Measurements from ENCODE around the gene SGTA. TPM values are rescaled to one million over a fixed set of nuclear protein-coding genes. Genes with fewer than 3 reads are reported as not detected.

The SGTA gene
- total and polyA plus RNA-seq, 2 of the 8 experiments (the other 6 are each of a cell fraction or from before 2014, with no cell fraction given) = 86.8 to 130 TPM

GRCh38 chr19:2747349-2747748 lies 35.7 kb downstream of the SGTA start:
- no peak overlapping the region for H3K23ac ChIP-seq (ENCODE audit: insufficient read length)
- FAIRE-seq (no peak), DNase-seq (ENCODE audit: low read depth in 1 of 2, low spot score in 2 of 2) (no peak)
- no peak overlapping the region for H3K4me3 ChIP-seq (ENCODE audit: extremely low read depth in 1 of 4, insufficient read depth in 2 of 4, low read depth in 3 of 4, low read length in 4 of 4)
- H3K14ac ChIP-seq (ENCODE audit: insufficient read length) = no peak overlapping the region
- WGBS, 2 experiments (ENCODE audit: extremely low coverage in 1 of 2, insufficient coverage in 1 of 2, insufficient read length in 1 of 2, insufficient replicate concordance in 2 of 2, low coverage in 1 of 2, low lambda C conversion rate in 2 of 2, missing lambda C conversion rate in 1 of 2) = 85% methylated on average over 7 of the region's 7 CpGs; no CpG with 5 or more reads in 1 of the 2 experiments
- no peak overlapping the region for H4K91ac ChIP-seq (replicated peaks; ENCODE audit: insufficient read length, low read length)
- H2BK20ac ChIP-seq (ENCODE audit: low read length) = no peak overlapping the region
- H3K23me2 ChIP-seq (ENCODE audit: low read depth, low read length) = no peaks in the 10 kb centered on the region
- H2BK5ac ChIP-seq (ENCODE audit: low read depth, low read length) = no peak overlapping the region
- no peak overlapping the region for H3K56ac ChIP-seq (replicated peaks; ENCODE audit: insufficient read length, low read depth, low read length)
- H2AFZ ChIP-seq (ENCODE audit: low read length) = no peak overlapping the region
- CTCF ChIA-PET (ENCODE audit: partially characterized antibody) = interaction anchor here (3.8 to 9.8 kb wide), 2 partner anchors 94 to 99 kb away, joined by 19 to 117 read pairs; no protein-coding TSS in a partner anchor
- POLR2A ChIA-PET (ENCODE audit: partially characterized antibody) = interaction anchor here (0.7 kb wide), 1 partner anchor 72 kb away, joined by 3 read pairs; no protein-coding TSS in a partner anchor
- no peak overlapping the region for H3K27ac ChIP-seq (ENCODE audit: low read depth, low read length)
- H3K79me2 ChIP-seq (ENCODE audit: control insufficient read depth in 1 of 2, insufficient read depth in 2 of 2, low read length in 2 of 2) = no peaks in the 10 kb centered on the region
- H2BK120ac ChIP-seq (replicated peaks; ENCODE audit: low read depth, low read length) = no peak overlapping the region
- H3K18ac ChIP-seq (ENCODE audit: extremely low read depth, low read length) = no peak overlapping the region
- no peaks in the 10 kb centered on the region for H3K4me1 ChIP-seq (replicated peaks in 1 of 4; ENCODE audit: control insufficient read depth in 3 of 4, insufficient read depth in 4 of 4, low read length in 3 of 4)
- no peak overlapping the region for H4K5ac ChIP-seq (ENCODE audit: insufficient read length, low read depth, low read length)
- H2AK5ac ChIP-seq (ENCODE audit: low read depth, low read length) = no peak overlapping the region
- H2BK15ac ChIP-seq (ENCODE audit: low read length) = no peak overlapping the region
- no peaks in the 10 kb centered on the region for H3K9me3 ChIP-seq (ENCODE audit: insufficient read depth in 2 of 2, low read depth in 1 of 2, low read length in 1 of 2)
- no peaks in the 10 kb centered on the region for H3K79me1 ChIP-seq (ENCODE audit: low read depth, low read length)
- H2BK12ac ChIP-seq (ENCODE audit: low read depth, low read length) = no peak overlapping the region
- H4K20me1 ChIP-seq (replicated peaks in 1 of 2; ENCODE audit: control insufficient read depth in 1 of 2, insufficient read depth in 2 of 2, low read length in 2 of 2) = no peaks in the 10 kb centered on the region
- no peak overlapping the region for H3K4me2 ChIP-seq (ENCODE audit: insufficient read depth in 1 of 2, low read depth in 2 of 2, low read length in 2 of 2)
- no peak overlapping the region for H4K8ac ChIP-seq (ENCODE audit: extremely low read depth, insufficient read depth, low read length)
- H3K36me3 ChIP-seq (ENCODE audit: control insufficient read depth in 2 of 4, insufficient read depth in 4 of 4, low read length in 3 of 4) = no peaks in the 10 kb centered on the region
- H3K27me3 ChIP-seq (replicated peaks in 1 of 4; ENCODE audit: control insufficient read depth in 3 of 4, extremely low read depth in 1 of 4, insufficient read depth in 3 of 4, low read length in 3 of 4) = peaks cover 0 to 8% (median 2%) of the 10 kb centered on the region in 4 experiments; a peak in 2 of 7 replicates
- no peak overlapping the region for H3K9ac ChIP-seq (replicated peaks in 1 of 4; ENCODE audit: extremely low read depth in 1 of 4, low read depth in 3 of 4, low read length in 3 of 4)
- no peak overlapping the region for H3K4ac ChIP-seq (replicated peaks; ENCODE audit: insufficient read length, low read depth, low read length)
- TF ChIP-seq CTCF (IDR thresholded peaks at IDR 0.05; ENCODE audit: control extremely low read depth in 1 of 3, insufficient read depth in 1 of 3, low read depth in 1 of 3, low read length in 3 of 3) = no peak
- TF ChIP-seq JUND (IDR thresholded peaks at IDR 0.05; ENCODE audit: low read length) = no peak
- TF ChIP-seq HDAC6 (IDR thresholded peaks at IDR 0.05; ENCODE audit: low read depth, low read length) = no peak
- no peak for TF ChIP-seq YY1 (IDR thresholded peaks at IDR 0.05; ENCODE audit: low read depth, low read length)
- TF ChIP-seq TAF7 (optimal IDR thresholded peaks at IDR 0.05; ENCODE audit: borderline replicate concordance, low read depth, low read length) = no peak
- no peak for TF ChIP-seq CHD1 (IDR thresholded peaks at IDR 0.05; ENCODE audit: low read depth, low read length)
- no peak for TF ChIP-seq MAFK (IDR thresholded peaks at IDR 0.05; ENCODE audit: low read depth, low read length)
- no peak for TF ChIP-seq RBBP5 (IDR thresholded peaks at IDR 0.05; ENCODE audit: borderline replicate concordance, low read depth, low read length)
- TF ChIP-seq SP1 (IDR thresholded peaks at IDR 0.05; ENCODE audit: low read depth, low read length) = no peak
- no peak for TF ChIP-seq CBX8 (IDR thresholded peaks at IDR 0.05; ENCODE audit: borderline replicate concordance, low read depth, low read length)
- TF ChIP-seq ATF3 (IDR thresholded peaks at IDR 0.05; ENCODE audit: insufficient read depth, low read depth, low read length) = no peak

Data from H1 (cell line).